NCI-H1417 treated with DMSO at 0.1 percent for 48 hours (cell line): ENCODE measurements around the gene AOPEP.
"Not testable (repeated sequence)": the region's sequence is repeated elsewhere in the genome, so short reads cannot be mapped to it uniquely, and the experiment has no call there.

Experiments used
- DNase-seq: peaks from one replicate; lab custom pipeline; 2025; lab: John Stamatoyannopoulos, UW

AOPEP gene

DNA sequence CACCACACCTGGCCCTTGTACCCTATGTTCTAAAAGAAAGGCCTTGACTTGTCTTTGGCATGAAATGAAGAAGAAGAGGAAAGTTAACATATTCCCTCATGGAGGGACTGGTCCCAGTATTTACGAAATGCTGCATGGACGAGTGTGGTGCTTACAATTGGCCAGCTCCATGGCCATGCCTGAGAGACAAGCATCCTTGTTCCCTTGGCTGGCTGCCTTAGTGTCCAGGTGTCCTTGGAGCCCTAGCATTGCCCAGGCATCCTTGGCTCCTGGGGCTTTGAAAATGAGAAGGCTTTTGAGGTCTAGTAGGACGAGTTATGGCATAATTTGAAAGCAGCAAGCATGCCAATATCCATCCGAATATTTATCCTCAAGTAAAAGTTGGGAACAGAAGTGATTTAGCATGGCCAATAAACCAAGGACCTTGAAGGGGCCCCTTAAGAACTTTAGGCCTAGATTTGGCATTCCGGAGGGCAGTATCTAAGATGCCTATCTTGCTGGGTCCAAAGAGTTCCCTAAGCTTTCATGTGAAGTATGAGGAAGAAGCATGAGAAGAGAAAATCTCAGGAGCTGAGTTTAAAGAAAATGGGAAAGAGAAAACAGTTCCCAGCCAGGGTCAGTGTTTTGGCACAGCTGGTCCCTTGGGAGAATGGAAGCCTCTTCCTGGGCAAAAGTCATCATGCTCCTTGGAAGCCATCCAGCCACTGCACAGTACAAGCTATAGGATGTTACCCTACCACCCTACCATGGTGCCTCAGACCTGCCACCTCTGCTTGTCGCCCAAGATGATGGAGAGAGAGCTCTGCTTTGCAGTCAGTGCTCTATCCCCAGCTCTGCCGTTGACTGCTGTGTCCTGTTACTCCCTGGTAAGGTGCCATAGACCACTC, 91.0 kb downstream of the AOPEP start:
- no peak for DNase-seq

DNA sequence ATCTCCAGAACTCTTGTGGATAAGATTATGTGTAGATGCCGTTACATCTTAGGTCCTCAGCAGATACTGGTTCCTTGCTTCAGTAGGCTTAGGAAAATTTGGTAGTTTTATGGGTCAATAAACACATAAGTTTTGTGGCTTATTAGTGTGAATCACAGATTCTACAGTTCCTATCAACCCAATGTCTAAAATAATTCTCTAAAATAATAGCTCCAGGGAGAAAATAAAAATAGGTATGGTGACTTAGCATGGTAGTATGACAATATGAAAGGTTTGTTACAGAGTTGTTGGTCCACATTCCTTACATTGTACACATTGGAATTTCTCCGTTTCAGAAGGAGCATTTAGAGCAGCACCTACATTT, 91.7 kb downstream of the AOPEP start:
- no peak for DNase-seq

DNA sequence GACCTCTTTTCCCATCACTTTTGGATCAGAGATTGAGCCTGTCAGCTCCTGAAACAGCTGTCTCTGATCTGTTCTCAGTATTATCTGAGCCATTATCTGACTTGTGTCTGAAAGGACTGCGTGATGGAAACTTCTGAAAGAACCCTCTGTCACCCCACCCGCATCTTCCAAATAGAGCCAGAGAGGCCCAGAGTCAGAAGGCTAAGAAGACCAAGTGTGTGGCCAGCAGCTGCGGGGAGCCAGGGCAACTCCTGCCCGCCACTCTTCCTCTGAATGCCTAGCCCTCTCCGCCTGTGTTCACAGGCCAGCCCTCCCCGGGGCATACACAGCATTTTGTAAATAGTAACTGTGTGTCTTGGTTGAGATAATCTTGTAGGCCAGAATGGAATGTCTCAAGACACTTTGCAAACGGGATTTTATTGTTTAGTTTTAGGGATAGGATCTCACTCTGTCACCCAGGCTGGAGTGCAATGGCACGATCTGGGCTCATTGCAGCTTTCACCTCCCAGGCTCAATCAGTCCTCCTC, 92.7 kb downstream of the AOPEP start:
- no peak for DNase-seq

DNA sequence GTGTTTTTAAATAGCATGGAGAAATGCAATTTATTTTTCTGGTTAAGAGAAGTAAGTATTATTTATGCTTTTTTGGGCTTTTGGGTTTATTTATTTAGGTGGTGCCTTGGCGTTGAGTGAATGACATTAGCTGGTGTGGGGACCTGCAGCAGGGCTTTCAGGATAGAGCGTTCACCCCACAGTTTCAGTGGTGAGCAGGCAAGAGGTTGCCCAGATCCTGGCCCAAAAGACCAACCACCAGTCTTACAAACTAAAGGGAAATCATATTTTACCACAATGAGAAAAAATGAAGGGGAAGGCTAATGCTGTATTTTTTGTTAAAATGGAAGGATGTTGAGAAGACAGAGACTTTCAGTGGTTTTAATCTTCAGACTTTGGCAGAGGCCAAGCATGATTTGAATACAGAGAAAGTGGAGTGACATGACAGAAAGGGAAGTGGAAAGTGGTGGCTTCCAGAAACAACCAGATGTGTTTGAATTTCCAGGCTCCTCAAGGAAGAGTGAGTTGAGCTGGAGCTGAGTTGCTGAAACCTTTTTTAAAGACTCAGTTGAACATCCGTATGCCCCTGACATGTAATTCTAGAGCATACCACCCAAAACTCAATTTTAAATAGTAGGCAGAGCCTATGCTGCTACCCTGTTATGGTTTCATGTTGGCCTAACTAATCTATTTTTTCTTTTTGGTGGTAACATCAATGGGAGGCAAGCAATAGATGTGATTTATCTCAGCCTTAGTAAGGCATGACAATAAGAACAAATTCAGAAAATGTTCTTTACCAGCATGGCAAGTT, 94.8 kb downstream of the AOPEP start:
- DNase-seq: no peak

DNA sequence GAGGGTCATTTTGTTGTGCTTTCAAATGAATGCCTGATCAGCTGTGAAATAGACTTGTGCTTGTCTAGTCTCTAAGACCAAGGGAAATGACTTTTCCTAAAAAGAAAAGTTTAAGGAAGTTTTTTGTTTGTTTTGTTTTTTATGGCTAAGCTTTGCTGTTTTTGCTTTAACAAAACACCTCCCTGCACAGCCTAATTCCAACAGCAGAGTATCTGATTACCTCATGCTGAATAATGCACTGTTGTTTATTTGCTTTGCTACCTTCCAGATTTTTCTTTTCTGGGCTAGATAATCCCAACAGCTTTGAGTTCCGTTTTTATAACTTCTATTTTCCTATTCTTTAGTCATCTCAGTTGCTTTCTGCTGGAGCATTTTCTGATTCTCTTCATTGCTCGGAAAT, 95.8 kb downstream of the AOPEP start:
- no peak for DNase-seq

DNA sequence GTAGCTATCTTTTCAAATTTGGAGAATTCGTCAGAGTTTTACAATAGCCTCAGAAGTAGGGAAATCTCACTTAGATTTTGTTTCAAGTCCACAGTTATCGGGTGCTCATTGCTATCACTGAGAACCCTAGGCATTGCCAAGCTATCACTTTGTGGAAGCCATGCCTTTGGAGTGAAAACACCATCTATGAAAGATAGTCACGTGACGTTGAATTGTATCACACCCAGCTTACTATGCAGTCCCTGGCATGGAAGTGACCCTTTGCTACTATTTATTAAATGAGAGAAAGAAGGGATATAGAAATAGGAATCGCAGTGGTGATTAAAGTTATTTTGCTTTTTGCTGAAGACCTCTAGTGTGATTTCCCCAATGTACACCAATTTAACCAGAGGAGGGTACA, 97.2 kb downstream of the AOPEP start:
- no peak for DNase-seq

DNA sequence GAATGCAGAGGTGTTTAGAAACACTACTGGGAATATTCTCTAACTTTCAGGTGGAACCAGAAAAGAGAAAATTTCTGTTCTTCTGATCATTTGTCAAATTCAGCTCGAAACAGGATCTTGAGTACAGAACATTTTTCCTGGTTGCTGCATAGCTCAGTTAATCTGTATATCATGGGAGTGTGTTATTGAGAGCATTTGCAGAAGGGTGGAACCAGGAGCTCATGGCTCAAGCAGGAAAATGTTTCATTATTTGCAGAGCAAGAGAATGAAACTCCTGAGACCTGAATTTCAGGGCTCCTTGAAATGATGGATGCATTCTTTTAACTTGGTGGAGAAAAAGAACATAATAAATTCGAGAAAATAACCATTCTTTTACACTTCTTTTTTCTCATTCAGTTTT, 97.9 kb downstream of the AOPEP start:
- DNase-seq: no peak

DNA sequence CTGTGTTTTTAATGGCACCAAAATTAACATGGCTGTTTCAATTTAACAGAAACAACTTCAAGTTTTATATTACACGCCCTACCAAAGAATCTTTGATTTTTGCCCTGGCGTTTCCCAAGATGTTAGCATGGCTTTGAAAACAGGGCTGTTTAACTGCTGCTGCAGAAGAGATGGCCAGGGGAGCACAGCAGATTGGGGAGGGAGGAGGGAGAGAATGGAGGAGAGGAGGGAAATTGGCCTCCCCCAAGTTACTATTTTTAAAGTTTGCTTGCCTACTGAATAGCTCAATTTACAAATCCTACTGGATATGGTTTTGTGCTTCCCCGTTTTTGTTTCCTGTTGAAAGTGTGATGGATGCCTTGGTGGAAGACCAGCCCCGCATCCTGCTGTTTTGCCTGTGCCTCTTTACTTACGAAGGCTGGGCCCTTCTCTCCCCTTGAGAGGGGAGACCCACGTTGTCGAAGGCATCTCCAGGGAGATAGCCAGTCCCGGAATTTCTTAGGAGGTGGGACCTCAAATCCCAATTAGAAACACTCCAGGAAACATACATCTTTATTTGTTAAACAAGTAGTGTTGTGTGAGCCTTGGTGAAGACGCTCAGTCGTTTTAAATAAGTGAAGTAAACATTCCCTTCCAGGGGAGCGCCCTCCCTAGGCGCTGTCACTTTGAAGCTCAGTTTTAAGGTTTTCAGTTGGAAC, 98.6 kb downstream of the AOPEP start:
- no peak for DNase-seq

DNA sequence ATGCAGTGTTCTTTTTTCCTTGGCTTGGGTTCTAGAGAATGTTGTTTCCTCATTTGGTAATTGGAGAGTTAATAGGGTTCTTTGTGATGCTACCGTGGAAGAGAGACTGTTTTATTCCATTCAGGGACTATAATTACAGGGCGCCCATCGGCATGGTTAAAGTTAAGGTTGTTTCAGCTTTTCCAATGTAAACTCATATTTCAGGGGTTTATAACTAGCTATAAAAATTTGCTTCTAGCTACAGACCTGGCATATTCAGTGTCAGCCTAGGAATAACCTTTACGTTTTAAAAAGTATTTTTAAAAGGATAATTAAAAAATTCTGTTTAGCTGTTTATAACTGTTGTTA, 99.1 kb downstream of the AOPEP start:
- DNase-seq: no peak

DNA sequence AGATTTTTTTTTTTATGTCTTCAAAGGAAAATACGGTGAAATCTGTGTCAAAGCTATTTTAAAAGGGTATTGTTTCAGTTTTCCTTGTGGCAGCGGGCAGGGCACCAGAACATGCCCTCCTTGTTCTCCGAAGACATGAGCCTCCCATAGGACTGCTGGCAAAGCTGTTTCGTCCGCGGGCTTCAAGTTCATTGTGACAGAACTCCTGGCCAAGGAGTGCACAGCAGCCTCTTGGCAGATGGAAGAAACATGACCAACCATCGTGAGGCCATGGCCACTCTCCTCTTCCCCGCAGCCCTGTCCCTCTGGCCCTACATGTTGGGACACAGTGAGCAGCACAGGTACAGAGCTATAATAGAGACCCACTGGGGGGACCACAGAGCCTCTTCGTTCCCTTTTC, 99.5 kb downstream of the AOPEP start:
- no peak for DNase-seq

DNA sequence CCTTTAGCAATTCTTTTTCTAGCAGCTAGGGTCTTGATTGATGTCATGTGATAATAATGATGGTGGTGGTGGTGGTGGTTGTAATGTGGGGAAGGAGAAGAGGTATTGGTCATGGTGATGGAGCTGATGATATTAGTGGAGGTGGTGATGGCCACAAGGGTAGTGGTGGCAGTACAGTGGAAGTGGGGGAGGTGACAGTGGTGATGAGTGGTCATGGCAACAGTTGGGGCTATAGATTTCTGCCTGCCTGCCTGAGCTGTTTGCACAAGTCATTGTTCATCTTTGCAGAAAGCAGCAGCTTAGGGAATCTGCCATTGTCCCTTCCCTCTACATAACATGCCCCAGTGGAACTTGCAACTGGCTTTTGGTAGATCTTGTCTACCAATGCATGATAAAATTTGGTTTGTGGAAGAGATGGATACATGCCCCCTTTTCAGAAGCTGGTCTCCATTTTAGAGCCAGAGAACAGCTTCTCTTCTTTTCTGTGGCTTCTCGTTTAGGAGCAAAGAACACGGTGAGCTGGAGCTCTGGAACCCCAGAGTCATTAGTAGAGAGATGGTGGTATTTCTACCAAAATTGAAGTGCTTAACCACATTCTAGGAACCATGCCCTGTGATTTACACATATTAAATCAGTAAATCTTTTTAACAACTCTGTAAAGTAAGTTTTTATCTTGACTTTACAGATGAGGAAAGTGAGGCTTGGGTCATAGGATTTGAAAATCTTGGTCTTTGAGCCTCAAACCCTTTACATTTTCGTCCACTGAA, 100.3 kb downstream of the AOPEP start:
- DNase-seq: no peak

DNA sequence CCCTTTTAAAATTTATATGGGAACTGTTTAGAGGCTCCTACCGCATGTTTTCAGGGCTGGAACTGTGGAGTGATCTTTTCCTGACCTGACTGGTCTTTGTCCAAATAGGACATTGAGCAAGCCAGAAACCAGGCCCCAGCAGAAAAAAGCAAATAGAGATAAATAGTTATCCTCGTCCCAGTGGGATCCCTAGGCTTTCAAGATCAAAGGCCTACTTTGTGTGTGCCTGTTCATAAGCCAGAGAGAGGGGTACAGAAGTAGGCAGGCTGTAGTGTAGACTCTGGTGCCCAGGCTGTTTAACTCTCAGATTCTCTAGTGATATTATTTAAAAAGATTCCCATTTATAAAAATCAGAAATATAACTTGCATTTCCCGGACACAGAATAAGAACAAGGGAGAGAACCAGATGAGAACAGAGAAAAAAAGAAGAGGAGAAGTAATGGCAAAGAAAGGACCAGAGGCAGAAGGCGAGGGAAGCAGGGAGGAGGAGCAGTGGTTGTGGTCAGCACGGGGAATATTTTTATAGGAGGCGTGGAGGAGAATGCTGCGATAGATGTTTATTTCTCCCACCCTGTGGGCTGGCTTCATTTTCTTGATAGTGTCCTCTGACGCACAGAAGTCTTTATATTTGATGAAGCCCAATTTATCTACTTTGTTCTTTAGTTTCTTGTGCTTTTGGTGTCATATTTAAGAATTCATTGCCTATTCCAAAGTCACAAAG, 101.2 kb downstream of the AOPEP start:
- no peak for DNase-seq

DNA sequence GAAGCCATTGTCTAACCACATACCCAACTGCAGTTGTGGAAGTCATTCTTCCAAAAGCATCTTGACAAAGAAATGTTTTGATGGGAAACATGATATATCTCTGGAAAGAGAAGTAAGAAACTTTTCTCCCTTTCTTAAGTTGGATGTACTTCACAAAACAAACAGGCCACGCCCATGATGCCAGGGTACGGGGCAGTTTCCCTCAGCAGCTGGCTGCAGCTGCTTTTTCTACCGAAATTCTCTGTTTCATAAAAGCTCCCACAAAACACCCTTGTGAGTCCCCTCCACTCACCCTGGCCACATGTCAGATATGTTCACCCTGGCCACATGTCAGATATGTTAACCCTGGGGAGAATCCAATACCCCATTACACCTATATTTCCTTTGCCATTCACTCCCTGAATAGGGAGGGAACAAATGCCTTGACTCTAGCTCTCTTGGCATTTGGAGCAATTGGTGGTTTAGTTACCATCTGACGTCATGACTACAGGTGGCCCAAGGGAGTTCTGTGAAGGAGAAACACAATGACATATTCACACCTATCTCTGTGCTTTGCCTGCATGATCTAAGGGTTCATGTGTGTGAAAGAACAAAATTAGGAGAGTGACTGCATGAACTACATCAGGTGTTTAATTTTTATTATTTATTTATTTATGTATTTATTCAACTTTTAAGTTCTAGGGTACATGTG, 103.0 kb downstream of the AOPEP start:
- no peak for DNase-seq

DNA sequence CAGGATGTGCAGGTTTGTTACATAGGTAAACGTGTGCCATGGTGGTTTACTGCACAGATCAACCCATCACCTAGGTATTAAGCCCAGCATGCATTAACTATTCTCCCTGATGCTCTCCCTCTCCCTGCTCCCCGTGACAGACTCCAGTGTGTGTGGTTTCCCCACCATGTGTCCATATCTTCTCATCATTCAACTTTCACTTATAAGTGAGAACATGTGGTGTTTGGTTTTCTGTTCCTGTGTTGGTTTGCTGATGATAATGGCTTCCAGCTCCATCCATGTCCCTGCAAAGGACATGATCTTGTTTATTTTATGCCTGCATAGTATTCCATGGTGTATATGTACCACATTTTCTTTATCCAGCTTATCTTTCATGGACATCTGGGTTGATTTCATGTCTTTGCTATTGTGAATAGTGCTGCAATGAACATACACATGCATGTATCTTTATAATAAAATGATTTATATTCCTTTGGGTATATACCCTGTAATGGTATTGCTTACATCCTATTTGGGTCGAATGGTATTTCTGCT, 103.6 kb downstream of the AOPEP start:
- not testable (repeated sequence) for DNase-seq

DNA sequence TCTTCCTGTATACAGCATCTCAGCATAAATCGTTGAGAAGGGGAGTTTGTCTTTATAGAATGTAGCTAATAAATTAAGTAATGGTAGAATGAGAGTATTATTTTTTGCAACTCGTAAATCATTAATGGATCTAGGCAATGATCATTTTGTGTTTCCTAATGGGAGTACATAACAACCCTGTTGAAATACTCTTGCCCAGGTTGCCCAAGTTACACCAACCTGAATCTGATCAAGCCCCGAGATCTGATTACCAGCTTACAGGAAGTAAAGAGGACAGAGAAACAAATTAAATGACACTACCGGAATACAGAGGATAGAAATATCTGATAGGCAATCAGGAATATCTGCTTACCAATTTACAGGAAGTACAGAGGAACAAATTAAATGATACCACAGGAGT, 107.3 kb downstream of the AOPEP start:
- DNase-seq: no peak

DNA sequence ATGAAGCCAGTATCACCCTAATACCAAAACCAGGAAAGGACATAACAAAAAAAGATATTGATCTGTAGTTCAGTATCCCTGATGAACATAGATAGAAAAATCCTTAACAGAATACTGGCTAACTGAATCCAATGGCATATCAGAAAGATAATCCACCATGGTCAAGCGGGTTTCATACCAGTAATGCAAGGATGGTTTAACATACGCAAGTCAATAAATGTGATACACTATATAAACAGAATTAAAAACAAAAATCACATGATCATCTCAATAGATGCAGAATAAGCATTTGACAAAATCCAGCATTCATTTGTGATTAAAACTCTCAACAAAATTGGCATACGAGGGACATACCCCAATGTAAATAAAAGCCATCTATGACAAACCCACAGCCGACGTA, 110.9 kb downstream of the AOPEP start:
- DNase-seq: no peak

DNA sequence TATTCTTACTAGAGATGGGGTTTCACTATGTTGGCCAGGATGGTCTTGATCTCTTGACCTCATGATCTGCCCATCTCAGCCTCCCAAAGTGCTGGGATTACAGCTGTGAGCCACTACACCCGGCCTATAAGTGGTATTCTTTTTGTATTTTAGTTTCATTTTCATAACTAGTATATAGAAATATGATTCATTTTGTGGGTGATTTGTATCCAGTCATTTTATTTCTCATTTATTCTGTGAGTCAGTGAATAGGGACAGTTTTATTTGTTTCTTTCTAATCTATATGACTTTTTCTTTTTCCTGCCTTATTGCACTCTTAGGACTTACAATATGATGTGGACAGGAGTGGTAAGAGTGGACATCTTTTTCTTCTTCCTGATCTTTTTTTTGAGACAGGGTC, 112.9 kb downstream of the AOPEP start:
- no peak for DNase-seq

DNA sequence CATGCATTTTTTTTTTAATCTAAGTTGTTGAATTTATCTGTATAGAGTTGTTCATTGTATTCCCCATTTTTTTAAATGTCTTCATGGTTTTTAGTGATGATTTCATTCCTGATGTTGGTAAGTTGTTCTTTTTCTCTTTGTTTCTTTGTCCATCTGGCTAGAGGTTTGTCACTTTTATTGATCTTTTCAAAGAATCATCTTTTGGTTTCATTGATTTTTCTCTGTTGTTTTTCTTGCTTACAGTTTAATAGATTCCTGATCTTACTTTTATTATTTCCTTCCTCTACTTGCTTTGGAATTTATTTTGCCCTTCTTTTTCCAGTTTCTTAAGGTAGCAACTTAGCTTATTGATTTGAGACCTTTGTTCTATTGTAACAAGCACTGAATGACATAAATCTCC, 114.2 kb downstream of the AOPEP start:
- no peak for DNase-seq

DNA sequence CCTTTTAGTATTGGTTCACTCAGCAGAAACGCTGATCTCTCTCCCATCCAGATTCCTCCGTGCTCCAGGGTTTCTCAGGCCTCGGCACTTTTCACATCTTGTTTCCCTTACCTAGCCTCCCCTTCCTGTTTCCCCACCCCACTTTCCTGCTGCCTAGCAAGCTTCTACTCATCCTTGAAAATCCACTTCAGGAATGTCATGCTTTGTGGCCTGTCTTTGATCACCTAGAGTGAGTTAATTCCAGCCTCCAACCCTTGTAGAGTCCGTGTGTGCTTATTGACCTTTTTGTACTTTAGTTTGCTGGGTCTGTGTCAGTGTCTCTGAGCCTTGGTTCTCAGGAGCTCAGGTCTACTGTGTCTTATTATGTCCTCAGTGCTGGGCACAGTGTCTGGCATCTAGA, 116.6 kb downstream of the AOPEP start:
- no peak for DNase-seq

DNA sequence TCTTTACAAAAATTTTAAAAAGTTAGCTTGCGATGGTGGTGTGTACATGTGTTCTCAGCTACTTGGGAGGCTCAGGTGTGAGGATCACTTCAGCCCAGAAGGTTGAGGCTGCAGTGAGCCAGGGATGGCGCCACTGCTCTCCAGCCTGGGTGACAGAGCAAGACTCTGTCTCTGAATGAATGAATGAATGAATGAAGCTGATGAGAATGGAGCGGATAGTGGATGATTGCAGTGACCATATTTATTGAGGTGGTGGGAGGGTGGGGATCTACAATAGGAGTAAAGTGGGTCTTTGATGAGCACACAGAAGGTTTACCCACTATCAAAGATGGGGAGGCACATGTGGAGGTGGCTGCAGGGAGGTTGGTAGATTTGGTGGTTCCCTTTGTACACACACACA, 120.2 kb downstream of the AOPEP start:
- DNase-seq: no peak
